Glomerular visceral epithelial cell (primary cell): ENCODE data around the gene CLIP3.
"Not testable (repeated sequence)": the region's sequence is repeated elsewhere in the genome, so short reads cannot be mapped to it uniquely, and the experiment has no call there.

ENCODE experiments used
- DNase-seq: peaks from one replicate; pipeline ENCODE4 v3.0.0-alpha.2; 2016; ENCODE audit errors: extremely low spot score

Gene CLIP3

GRCh38 chr19:35980997-35981396, 51.7 kb downstream of the CLIP3 start:
- DNase-seq, result not testable (repeated sequence)

DNA sequence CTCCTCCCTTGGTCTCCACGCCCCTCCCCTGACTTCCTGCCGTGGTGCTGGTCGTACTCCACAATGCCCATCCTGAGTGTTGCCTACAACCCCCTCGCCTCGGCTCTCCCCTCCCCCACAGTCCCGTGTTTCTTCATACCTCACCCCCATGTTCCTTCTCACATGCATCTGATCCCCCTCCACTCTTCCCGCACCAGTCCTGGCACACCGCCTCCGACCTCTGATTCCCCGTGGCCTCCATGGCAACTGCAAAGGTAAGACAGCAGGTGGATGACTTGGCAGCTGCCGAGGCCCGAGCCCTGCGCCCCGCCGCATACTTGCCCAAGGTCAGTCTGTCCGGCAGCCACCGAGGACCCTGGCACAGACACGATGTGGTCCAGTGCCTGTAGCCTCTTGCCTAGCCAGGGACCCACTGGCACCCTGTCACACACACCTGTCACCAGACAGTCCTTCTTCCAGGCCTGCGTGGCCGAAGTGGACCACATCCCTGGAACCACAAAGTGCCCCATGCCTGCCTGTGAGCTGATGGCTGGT, 53.8 kb downstream of the CLIP3 start:
- no peak for DNase-seq

DNA sequence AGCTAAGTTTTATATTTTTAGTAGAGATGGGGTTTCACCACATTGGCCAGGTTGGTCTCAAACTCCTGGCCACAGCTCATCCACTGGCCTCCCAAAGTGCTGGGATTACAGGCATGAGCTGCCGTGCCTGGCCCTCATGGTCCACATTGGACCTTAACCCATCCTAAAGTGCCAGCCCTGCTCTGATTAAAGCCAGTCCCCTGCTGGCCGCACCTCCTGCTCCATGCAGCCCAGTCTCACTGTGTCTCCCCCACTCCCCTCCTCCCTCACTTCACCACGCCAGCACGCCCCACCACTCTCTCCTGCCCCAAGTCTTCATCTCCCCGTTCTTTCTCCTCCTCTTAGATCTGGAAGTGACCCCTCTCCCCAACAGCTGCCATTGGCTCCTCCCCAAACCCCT, 54.4 kb downstream of the CLIP3 start:
- no peak for DNase-seq

- DNase-seq, result no peak
Measured at GRCh38 chr19:35977446-35978222, 55.0 kb downstream of the CLIP3 start.

- DNase-seq, result no peak
Measured at GRCh38 chr19:35975608-35976214, 57.0 kb downstream of the CLIP3 start.

- DNase-seq, result no peak
Measured at GRCh38 chr19:35973487-35973886, 59.2 kb downstream of the CLIP3 start.

GRCh38 chr19:35966771-35967170, 65.9 kb downstream of the CLIP3 start:
- DNase-seq, result no peak
